MM.1S (cell line): ENCODE data around the gene ADM5.

Source experiments
- DNase-seq: peaks from one replicate; pipeline ENCODE4 v3.0.0-alpha.2; 2015
- H2AFZ ChIP-seq: fragments of 300-600 bp; sonication (generic); 2 replicates; pipeline ENCODE4 v1.6.0; 2016; ENCODE audit warnings: antibody characterized with exemption, low read length
- H3F3A ChIP-seq: fragments of 300-600 bp; sonication (generic); 2 replicates; pipeline ENCODE4 v1.6.1; 2016; ENCODE audit warnings: mild to moderate bottlenecking, antibody characterized with exemption, low read length, moderate library complexity, mixed read lengths; ENCODE audit not compliant: insufficient read depth
- H3K27ac ChIP-seq: fragments of 300-600 bp; sonication (generic); 2 replicates; pipeline ENCODE4 v1.5.1; 2016; ENCODE audit warnings: mild to moderate bottlenecking, low read length
- H3K27me3 ChIP-seq: fragments of 300-600 bp; sonication (generic); replicated peaks from 2 replicates; pipeline ENCODE4 v1.6.0; 2016; ENCODE audit warnings: low read length; ENCODE audit not compliant: insufficient read depth
- H3K36me3 ChIP-seq: fragments of 300-600 bp; sonication (generic); replicated peaks from 2 replicates; pipeline ENCODE4 v1.6.1; 2016; ENCODE audit warnings: mild to moderate bottlenecking, low read length, mixed read lengths; ENCODE audit not compliant: insufficient read depth
- H3K4me1 ChIP-seq: fragments of 300-600 bp; sonication (generic); 2 replicates; pipeline ENCODE4 v1.6.1; 2016; ENCODE audit warnings: low read length, mixed read lengths
- H3K4me2 ChIP-seq: fragments of 300-600 bp; sonication (generic); 2 replicates; pipeline ENCODE4 v1.6.0; 2016; ENCODE audit warnings: low read depth, low read length
- H3K4me3 ChIP-seq: fragments of 300-600 bp; sonication (generic); 2 replicates; pipeline ENCODE4 v1.5.1; 2016; ENCODE audit warnings: low read length, mixed read lengths
- H3K79me2 ChIP-seq: fragments of 300-600 bp; sonication (generic); 2 replicates; pipeline ENCODE4 v1.6.1; 2016; ENCODE audit warnings: mixed run types, low read length, mixed read lengths
- H3K9ac ChIP-seq: fragments of 300-600 bp; sonication (generic); 2 replicates; pipeline ENCODE4 v1.6.1; 2016; ENCODE audit warnings: low read length, mixed read lengths
- H3K9me2 ChIP-seq: fragments of 300-600 bp; sonication (generic); replicated peaks from 2 replicates; pipeline ENCODE4 v1.6.1; 2016; ENCODE audit warnings: mild to moderate bottlenecking, low read length, mixed read lengths; ENCODE audit not compliant: insufficient read depth
- H3K9me3 ChIP-seq: fragments of 300-600 bp; sonication (generic); replicated peaks from 2 replicates; pipeline ENCODE4 v1.6.1; 2016; ENCODE audit warnings: mild to moderate bottlenecking, low read length, mixed read lengths; ENCODE audit not compliant: insufficient read depth
- H4K20me1 ChIP-seq: fragments of 300-600 bp; sonication (generic); 2 replicates; pipeline ENCODE4 v1.6.1; 2016; ENCODE audit warnings: mild to moderate bottlenecking, low read length, moderate library complexity, mixed read lengths; ENCODE audit not compliant: insufficient read depth
- EZH2 ChIP-seq: fragments of 300-600 bp; sonication (generic); optimal IDR thresholded peaks from 2 replicates; pipeline ENCODE3; 2017; ENCODE audit warnings: low read depth, mild to moderate bottlenecking, antibody characterized with exemption, low read length, mixed read lengths
- EZH2phosphoT487 ChIP-seq: fragments of 300-600 bp; sonication (generic); IDR thresholded peaks from 2 replicates; pipeline ENCODE4 v1.6.1; 2018; ENCODE audit warnings: antibody characterized with exemption, low read length
- TF ChIP-seq, protein P1 (sequence below): fragments of 300-600 bp; sonication (generic); IDR thresholded peaks from 2 replicates; pipeline ENCODE4 v1.5.1; 2016; ENCODE audit warnings: antibody characterized with exemption, low read length, mixed read lengths

Gene ADM5

DNA sequence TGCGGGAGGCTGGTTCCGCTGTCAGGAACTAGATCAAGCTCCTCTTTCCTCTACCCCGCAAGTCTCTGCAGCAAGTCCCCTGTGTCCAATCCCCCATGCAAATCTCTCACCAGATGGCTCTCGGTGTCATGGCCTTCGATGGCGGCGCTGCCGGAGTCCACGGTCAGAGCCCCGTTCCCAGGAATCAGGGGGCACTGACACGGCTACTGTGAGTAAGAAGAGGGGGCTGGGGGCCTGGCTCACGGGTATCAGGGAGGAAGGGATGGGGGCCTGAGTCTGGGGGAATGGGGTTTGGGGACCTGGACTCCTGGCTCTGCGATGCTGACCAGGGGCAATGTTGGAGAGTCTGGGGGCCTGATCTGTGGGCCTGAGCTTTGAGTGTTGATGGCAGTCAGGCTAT, 43.4 kb upstream of the ADM5 start:
- no peak overlapping the region for H3K9ac ChIP-seq
- H3K9me2 ChIP-seq = no peaks in the 10 kb centered on the region
- H3K27ac ChIP-seq = no peak overlapping the region
- no peak for DNase-seq
- no peak overlapping the region for H2AFZ ChIP-seq
- H4K20me1 ChIP-seq = no peaks in the 10 kb centered on the region
- peaks cover 5% of the 10 kb centered on the region for H3F3A ChIP-seq
- H3K4me1 ChIP-seq = peaks cover 8% of the 10 kb centered on the region
- TF ChIP-seq, protein P1, sequence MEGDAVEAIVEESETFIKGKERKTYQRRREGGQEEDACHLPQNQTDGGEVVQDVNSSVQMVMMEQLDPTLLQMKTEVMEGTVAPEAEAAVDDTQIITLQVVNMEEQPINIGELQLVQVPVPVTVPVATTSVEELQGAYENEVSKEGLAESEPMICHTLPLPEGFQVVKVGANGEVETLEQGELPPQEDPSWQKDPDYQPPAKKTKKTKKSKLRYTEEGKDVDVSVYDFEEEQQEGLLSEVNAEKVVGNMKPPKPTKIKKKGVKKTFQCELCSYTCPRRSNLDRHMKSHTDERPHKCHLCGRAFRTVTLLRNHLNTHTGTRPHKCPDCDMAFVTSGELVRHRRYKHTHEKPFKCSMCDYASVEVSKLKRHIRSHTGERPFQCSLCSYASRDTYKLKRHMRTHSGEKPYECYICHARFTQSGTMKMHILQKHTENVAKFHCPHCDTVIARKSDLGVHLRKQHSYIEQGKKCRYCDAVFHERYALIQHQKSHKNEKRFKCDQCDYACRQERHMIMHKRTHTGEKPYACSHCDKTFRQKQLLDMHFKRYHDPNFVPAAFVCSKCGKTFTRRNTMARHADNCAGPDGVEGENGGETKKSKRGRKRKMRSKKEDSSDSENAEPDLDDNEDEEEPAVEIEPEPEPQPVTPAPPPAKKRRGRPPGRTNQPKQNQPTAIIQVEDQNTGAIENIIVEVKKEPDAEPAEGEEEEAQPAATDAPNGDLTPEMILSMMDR = no peak
- H3K27me3 ChIP-seq = no peaks in the 10 kb centered on the region
- H3K4me2 ChIP-seq = no peak overlapping the region
- H3K36me3 ChIP-seq = no peaks in the 10 kb centered on the region
- H3K4me3 ChIP-seq = no peak overlapping the region
- no peaks in the 10 kb centered on the region for H3K9me3 ChIP-seq
- peaks cover 71% of the 10 kb centered on the region for H3K79me2 ChIP-seq

DNA sequence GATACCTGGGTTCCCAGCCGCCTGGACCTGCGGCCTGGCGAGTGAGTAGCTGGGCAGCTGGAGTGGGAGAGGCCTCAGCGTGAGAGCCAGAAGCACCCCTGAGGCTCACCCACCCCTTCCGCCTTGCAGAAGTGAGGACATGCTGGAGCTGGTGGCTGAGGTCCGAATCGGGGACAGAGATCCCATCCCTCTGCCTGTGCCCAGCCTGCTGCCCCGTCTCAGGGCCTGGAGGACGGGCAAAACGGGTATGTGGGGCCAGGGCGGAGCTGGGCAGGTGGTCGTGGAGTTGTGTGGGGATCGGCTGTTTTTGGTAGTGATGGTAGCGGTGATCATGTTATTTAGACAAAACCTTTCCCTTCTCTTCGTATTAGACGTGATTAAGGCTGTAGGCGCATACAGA, 42.8 kb upstream of the ADM5 start:
- Histone ChIP-seq H3K27me3 (no peaks in the 10 kb centered on the region), H2AFZ (no peak overlapping the region), H3K4me2 (no peak overlapping the region), H3K9ac (no peak overlapping the region), H4K20me1 (no peaks in the 10 kb centered on the region), H3K4me3 (no peak overlapping the region), H3K27ac (no peak overlapping the region), H3K9me2 (no peaks in the 10 kb centered on the region), H3K9me3 (no peaks in the 10 kb centered on the region), H3K79me2 (peaks cover 74% of the 10 kb centered on the region), H3F3A (no peaks in the 10 kb centered on the region), H3K36me3 (no peaks in the 10 kb centered on the region), H3K4me1 (peaks cover 8% of the 10 kb centered on the region)
- no peak for DNase-seq
- no peak for TF ChIP-seq EZH2phosphoT487
- TF ChIP-seq, protein P1 = no peak
- TF ChIP-seq EZH2 = no peak

DNA sequence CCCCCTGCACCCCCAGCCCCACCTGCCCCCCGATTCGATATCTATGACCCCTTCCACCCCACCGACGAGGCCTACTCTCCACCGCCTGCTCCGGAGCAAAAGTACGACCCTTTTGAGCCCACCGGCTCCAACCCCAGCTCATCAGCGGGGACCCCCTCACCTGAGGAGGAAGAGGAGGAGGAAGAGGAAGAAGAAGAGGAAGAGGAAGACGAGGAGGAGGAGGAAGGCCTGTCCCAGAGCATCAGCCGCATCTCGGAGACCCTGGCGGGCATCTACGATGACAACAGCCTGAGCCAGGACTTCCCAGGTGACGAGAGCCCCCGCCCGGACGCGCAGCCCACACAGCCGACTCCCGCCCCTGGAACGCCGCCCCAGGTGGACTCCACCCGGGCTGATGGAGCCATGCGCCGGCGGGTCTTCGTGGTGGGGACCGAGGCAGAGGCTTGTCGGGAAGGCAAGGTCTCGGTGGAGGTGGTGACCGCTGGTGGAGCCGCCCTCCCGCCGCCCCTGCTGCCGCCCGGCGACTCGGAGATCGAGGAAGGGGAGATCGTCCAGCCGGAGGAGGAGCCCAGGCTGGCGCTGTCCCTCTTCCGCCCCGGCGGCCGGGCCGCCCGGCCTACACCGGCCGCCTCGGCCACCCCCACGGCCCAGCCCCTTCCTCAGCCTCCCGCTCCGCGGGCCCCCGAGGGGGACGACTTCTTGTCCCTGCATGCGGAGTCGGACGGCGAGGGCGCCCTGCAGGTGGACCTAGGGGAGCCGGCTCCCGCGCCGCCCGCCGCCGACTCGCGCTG, 38.2 kb upstream of the ADM5 start:
- Histone ChIP-seq H3K9me2 (no peaks in the 10 kb centered on the region), H3K9me3 (no peaks in the 10 kb centered on the region), H3K4me1 (no peaks in the 10 kb centered on the region), H3K4me2 (no peak overlapping the region), H3K9ac (no peak overlapping the region), H2AFZ (no peak overlapping the region), H3K27ac (no peak overlapping the region), H3K27me3 (no peaks in the 10 kb centered on the region), H4K20me1 (no peaks in the 10 kb centered on the region), H3F3A (no peaks in the 10 kb centered on the region), H3K4me3 (no peak overlapping the region), H3K79me2 (peaks cover 33% of the 10 kb centered on the region), H3K36me3 (no peaks in the 10 kb centered on the region; the same call in 1 of the 2 replicates)
- no peak for DNase-seq
- TF ChIP-seq EZH2 (no peak), EZH2phosphoT487 (no peak)
- TF ChIP-seq, protein P1 = no peak
